PC-9 (cell line): ENCODE data around the gene HEBP1. TPM values are rescaled to one million over a fixed set of nuclear protein-coding genes. Genes with fewer than 3 reads are reported as not detected.
A peak's percentile ranks its signal among the peaks of the same experiment; 100 is the strongest.

Experiments used
- Bru-seq: library from RNA; stranded (reverse); fragments of 400-500 nt; gene quantifications from one replicate; lab custom pipeline; 2021; lab: Mats Ljungman, UMichigan
- BruChase-seq, 2 experiments: library from RNA; stranded (reverse); fragments of 400-500 nt; gene quantifications; one replicate each; lab custom pipeline; 2021; lab: Mats Ljungman, UMichigan
- BruUV-seq: library from RNA; stranded (reverse); fragments of 400-500 nt; replicated peaks from 2 replicates; lab custom pipeline; 2021; lab: Mats Ljungman, UMichigan
- CTCF ChIA-PET: fragments of 300-600 bp; sonication (Branson Sonifier 250); formaldehyde crosslinking; loops from one replicate; lab custom pipeline; 2022; ENCODE audit warnings: antibody characterized with exemption; lab: Charles Lee
- POLR2A ChIA-PET: fragments of 300-600 bp; sonication (Branson Sonifier 250); formaldehyde crosslinking; loops from one replicate; lab custom pipeline; 2022; ENCODE audit warnings: antibody characterized with exemption; ENCODE audit not compliant: unreplicated experiment; lab: Charles Lee
- DNase-seq, 2 experiments: peaks; one replicate each; pipeline versions ENCODE4 v3.0.0 to v3.0.0-alpha.2; 2015 to 2022; ENCODE audit warnings: mixed read lengths in 1 of 2
- H2AFZ ChIP-seq: fragments of 200-600 bp; sonication (generic); 2 replicates; pipeline ENCODE4 v1.8.1; 2017; ENCODE audit warnings: antibody characterized with exemption
- H3F3A ChIP-seq: fragments of 200-600 bp; sonication (generic); 2 replicates; pipeline ENCODE4 v1.8.1; 2017; ENCODE audit warnings: antibody characterized with exemption, mild to moderate bottlenecking, low read depth; ENCODE audit not compliant: insufficient read depth
- H3K27ac ChIP-seq: fragments of 200-600 bp; sonication (generic); 2 replicates; pipeline ENCODE4 v1.6.1; 2016; ENCODE audit warnings: mixed run types
- H3K27me3 ChIP-seq: fragments of 200-600 bp; sonication (generic); 2 replicates; pipeline ENCODE4 v1.6.1; 2016; ENCODE audit warnings: low read depth, mixed run types; ENCODE audit not compliant: insufficient read depth
- H3K36me3 ChIP-seq: fragments of 200-600 bp; sonication (generic); 2 replicates; pipeline ENCODE4 v1.6.1; 2016; ENCODE audit warnings: low read depth, mixed run types
- H3K4me1 ChIP-seq: fragments of 200-600 bp; sonication (generic); replicated peaks from 2 replicates; pipeline ENCODE4 v1.6.1; 2016; ENCODE audit warnings: mixed run types; ENCODE audit not compliant: insufficient read depth
- H3K4me2 ChIP-seq: fragments of 200-600 bp; sonication (generic); 2 replicates; pipeline ENCODE4 v1.6.1; 2017; ENCODE audit warnings: mixed run types
- H3K4me3 ChIP-seq: fragments of 200-600 bp; sonication (generic); 2 replicates; pipeline ENCODE4 v1.6.1; 2016; ENCODE audit warnings: mixed run types
- H3K79me2 ChIP-seq: fragments of 200-600 bp; sonication (generic); 2 replicates; pipeline ENCODE4 v1.6.1; 2017; ENCODE audit warnings: low read depth, mixed run types
- H3K9me2 ChIP-seq: fragments of 200-600 bp; sonication (generic); 2 replicates; pipeline ENCODE4 v1.8.1; 2017; ENCODE audit warnings: mild to moderate bottlenecking; ENCODE audit not compliant: insufficient read depth
- H3K9me3 ChIP-seq: fragments of 200-600 bp; sonication (generic); 2 replicates; pipeline ENCODE4 v1.8.1; 2016; ENCODE audit warnings: low read depth; ENCODE audit not compliant: insufficient read depth
- H4K20me1 ChIP-seq: fragments of 200-600 bp; sonication (generic); 2 replicates; pipeline ENCODE4 v1.8.1; 2017; ENCODE audit not compliant: insufficient read depth
- CTCF ChIP-seq: fragments of 200-600 bp; sonication (generic); conservative IDR thresholded peaks from 2 replicates; pipeline ENCODE4 v1.6.1; 2017; ENCODE audit warnings: mixed run types, antibody characterized with exemption, mild to moderate bottlenecking, moderate library complexity
- EZH2 ChIP-seq: fragments of 200-600 bp; sonication (generic); IDR thresholded peaks from 2 replicates; pipeline ENCODE4 v1.8.0; 2017; ENCODE audit warnings: antibody characterized with exemption, low read depth
- intact Hi-C: fragments of 100-400 bp; cut with micrococcal nuclease; formaldehyde crosslinking; loops from one replicate; pipeline ENCODE4 v1.10.0; 2022; ENCODE audit not compliant: unreplicated experiment
- long read RNA-seq: library from polyadenylated mRNA; stranded (forward); transcript quantifications from one replicate; pipeline ENCODE4 v2.0.0, GENCODE V29; 2022
- total RNA-seq: library from RNA; stranded (reverse); gene quantifications from 2 replicates; pipeline ENCODE4 v1.2.3, GENCODE V29; 2021

The HEBP1 gene
- total RNA-seq (148 and 195 TPM in 2 replicates), Bru-seq, nascent RNA (percentile 85 among the genes with signal in this experiment), BruChase-seq, experiment 1, labeled RNA remaining after a 2-hour chase (percentile 75 among the genes with signal in this experiment), BruChase-seq, experiment 2, labeled RNA remaining after a 6-hour chase (percentile 78 among the genes with signal in this experiment)
- long read RNA-seq, transcript HEBP1-201 (4 exons, 1,173 nt): major isoform, 94 of 109 reads
- long read RNA-seq, partial matches to known transcripts: 6 of 109 reads
- long read RNA-seq, other reads (novel, unspliced or antisense): 7 of 109 reads

GRCh38 chr12:12999959-13000615 is at the start of gene HEBP1:
Gene HEBP1 (minus strand): TSS chr12:13000265. CDS start chr12:13000114, 151 bp downstream.
- Histone ChIP-seq H3K27me3 (no peaks in the 10 kb centered on the region), H3K4me2 (peak within 1 kb of the TSS; percentile 90), H3K9me3 (no peaks in the 10 kb centered on the region), H4K20me1 (0 out of 2 replicates have a peak, but pooled peaks cover 10% of the 10 kb centered on the region), H3K27ac (peak within 1 kb of the TSS; percentile 85), H3K4me1 (peaks cover 18% of the 10 kb centered on the region), H3K4me3 (peak within 1 kb of the TSS; percentile 99), H2AFZ (peak within 1 kb of the TSS; percentile 96), H3K79me2 (peaks cover 57% of the 10 kb centered on the region), H3K9me2 (no peaks in the 10 kb centered on the region), H3F3A (peaks cover 9% of the 10 kb centered on the region), H3K36me3 (no peaks in the 10 kb centered on the region)
- intact Hi-C loops: loop anchor here (1.0 to 10.0 kb wide), 4 partner anchors 98 to 945 kb away; no protein-coding TSS in a partner anchor
- no TSS peak for BruUV-seq
- TF ChIP-seq EZH2: no peak
- peak; percentile 64 to 98 for DNase-seq
- POLR2A ChIA-PET: interaction anchor here (0.6 kb wide), 1 partner anchor 149 kb away, joined by 32 read pairs; no protein-coding TSS in a partner anchor
- CTCF ChIA-PET: no interaction called here

GRCh38 chr12:13049816-13050215 is 49.8 kb upstream of the HEBP1 start:
- H3K27ac ChIP-seq: no peak overlapping the region
- no peak overlapping the region for H3K4me3 ChIP-seq
- POLR2A ChIA-PET: no interaction called here
- H3K27me3 ChIP-seq: no peaks in the 10 kb centered on the region
- peaks cover 12% of the 10 kb centered on the region for H3F3A ChIP-seq
- peaks cover 3% of the 10 kb centered on the region; the same call in 1 of the 2 replicates for H3K36me3 ChIP-seq
- no peaks in the 10 kb centered on the region for H4K20me1 ChIP-seq
- peaks cover 11% of the 10 kb centered on the region; the same call in 1 of the 2 replicates for H3K4me1 ChIP-seq
- no peak for DNase-seq
- CTCF ChIA-PET: no interaction called here
- H2AFZ ChIP-seq: no peak overlapping the region
- TF ChIP-seq CTCF (no peak), EZH2 (no peak)
- peaks cover 17% of the 10 kb centered on the region for H3K9me3 ChIP-seq
- H3K9me2 ChIP-seq: no peaks in the 10 kb centered on the region
- intact Hi-C loops: no loop called here
- H3K4me2 ChIP-seq: no peak overlapping the region
- H3K79me2 ChIP-seq: no peaks in the 10 kb centered on the region
- no TSS peak for BruUV-seq

GRCh38 chr12:13046964-13047363 is 46.9 kb upstream of the HEBP1 start:
- Histone ChIP-seq H3K27me3 (no peaks in the 10 kb centered on the region), H2AFZ (no peak overlapping the region), H3K4me3 (no peak overlapping the region), H3K4me1 (peaks cover 11% of the 10 kb centered on the region; the same call in 1 of the 2 replicates), H3K9me3 (peaks cover 1% of the 10 kb centered on the region; the same call in 1 of the 2 replicates), H3K79me2 (no peaks in the 10 kb centered on the region), H3K4me2 (no peak overlapping the region), H3F3A (0 out of 2 replicates have a peak, but pooled peaks cover 4% of the 10 kb centered on the region), H3K36me3 (no peaks in the 10 kb centered on the region), H3K27ac (no peak overlapping the region), H4K20me1 (no peaks in the 10 kb centered on the region), H3K9me2 (no peaks in the 10 kb centered on the region)
- intact Hi-C loops: no loop called here
- no TSS peak for BruUV-seq
- CTCF ChIA-PET: interaction anchor here (0.9 kb wide), 1 partner anchor 315 kb away, joined by 3 read pairs; no protein-coding TSS in a partner anchor
- TF ChIP-seq CTCF: no peak
- TF ChIP-seq EZH2: no peak
- POLR2A ChIA-PET: no interaction called here
- no peak for DNase-seq
